ENCODE results near the gene TFF3.

DNA sequence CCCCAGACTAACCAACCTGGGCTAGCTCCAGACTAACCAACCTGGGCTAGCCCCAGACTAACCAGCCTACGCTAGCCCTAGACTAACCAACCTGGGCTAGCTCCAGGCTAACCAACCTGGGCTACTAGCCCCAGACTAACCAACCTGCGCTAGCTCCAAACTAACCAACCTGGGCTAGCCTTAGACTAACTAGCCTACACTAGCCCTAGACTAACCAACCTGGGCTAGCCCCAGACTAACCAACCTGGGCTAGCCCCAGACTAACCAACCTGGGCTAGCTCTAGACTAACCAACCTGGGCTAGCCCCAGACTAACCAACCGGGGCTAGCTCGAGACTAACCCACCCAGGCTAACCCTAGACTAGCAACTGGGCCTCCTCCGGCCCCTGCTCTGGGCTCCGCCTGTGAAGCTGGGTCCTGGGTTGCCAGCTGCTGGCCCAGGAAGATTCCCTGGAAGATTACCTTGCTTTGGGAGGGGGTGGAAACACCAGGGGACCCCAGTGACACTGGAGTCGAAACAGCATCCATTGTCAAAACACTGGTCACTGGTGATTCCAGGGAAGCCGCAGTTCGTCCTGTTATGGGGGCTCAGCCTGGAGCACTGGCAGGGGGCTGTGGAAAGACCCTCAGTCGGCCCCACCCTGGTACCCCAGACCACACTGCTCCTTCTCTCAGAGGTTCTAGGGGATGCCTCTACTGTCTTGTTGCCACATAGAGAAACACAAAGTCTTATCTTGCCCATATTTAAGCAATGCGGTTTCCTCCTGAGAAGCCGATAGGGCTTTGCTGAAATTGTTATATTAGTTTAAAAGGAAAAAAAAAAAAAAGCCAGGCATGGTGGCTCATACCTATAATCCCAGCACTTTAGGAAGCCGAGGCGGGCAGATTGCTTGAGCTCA, 34.5 kb upstream of the TFF3 start:
- TF ChIP-seq, protein P1, sequence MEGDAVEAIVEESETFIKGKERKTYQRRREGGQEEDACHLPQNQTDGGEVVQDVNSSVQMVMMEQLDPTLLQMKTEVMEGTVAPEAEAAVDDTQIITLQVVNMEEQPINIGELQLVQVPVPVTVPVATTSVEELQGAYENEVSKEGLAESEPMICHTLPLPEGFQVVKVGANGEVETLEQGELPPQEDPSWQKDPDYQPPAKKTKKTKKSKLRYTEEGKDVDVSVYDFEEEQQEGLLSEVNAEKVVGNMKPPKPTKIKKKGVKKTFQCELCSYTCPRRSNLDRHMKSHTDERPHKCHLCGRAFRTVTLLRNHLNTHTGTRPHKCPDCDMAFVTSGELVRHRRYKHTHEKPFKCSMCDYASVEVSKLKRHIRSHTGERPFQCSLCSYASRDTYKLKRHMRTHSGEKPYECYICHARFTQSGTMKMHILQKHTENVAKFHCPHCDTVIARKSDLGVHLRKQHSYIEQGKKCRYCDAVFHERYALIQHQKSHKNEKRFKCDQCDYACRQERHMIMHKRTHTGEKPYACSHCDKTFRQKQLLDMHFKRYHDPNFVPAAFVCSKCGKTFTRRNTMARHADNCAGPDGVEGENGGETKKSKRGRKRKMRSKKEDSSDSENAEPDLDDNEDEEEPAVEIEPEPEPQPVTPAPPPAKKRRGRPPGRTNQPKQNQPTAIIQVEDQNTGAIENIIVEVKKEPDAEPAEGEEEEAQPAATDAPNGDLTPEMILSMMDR (IDR thresholded peaks at IDR 0.05): no peak
- TF ChIP-seq EZH2phosphoT487 (IDR thresholded peaks at IDR 0.05) (no peak), EZH2 (IDR thresholded peaks at IDR 0.05) (no peak)
